Measurements from ENCODE around the gene BECN2. TPM values are rescaled to one million over a fixed set of nuclear protein-coding genes. Genes with fewer than 3 reads are reported as not detected.

The BECN2 gene
- total RNA-seq, 4 donors from 2014 or later, result not detected

DNA sequence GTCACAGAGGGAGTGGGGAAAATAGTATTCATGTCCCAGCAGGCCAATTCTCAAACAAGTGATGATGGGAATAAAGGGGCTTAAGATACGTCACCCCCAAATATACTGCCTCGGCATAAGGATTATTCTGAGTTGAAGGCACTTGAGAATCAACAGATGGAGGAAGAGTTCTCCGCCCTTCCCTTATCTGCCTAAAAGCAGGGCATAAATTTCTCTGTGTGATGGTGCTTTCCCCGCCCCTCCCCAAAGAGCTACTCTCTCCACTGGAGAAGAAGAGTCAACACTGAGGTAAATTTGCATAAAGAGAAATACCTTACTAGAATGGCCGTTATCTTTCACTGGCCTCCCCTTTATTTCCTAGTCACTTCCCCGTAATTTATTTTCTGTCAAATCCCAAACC, 18.7 kb downstream of the BECN2 start:
- TF ChIP-seq, protein P1, sequence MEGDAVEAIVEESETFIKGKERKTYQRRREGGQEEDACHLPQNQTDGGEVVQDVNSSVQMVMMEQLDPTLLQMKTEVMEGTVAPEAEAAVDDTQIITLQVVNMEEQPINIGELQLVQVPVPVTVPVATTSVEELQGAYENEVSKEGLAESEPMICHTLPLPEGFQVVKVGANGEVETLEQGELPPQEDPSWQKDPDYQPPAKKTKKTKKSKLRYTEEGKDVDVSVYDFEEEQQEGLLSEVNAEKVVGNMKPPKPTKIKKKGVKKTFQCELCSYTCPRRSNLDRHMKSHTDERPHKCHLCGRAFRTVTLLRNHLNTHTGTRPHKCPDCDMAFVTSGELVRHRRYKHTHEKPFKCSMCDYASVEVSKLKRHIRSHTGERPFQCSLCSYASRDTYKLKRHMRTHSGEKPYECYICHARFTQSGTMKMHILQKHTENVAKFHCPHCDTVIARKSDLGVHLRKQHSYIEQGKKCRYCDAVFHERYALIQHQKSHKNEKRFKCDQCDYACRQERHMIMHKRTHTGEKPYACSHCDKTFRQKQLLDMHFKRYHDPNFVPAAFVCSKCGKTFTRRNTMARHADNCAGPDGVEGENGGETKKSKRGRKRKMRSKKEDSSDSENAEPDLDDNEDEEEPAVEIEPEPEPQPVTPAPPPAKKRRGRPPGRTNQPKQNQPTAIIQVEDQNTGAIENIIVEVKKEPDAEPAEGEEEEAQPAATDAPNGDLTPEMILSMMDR (IDR thresholded peaks at IDR 0.05; ENCODE audit: low read depth), result no peak

- TF ChIP-seq, protein P1 (IDR thresholded peaks at IDR 0.05; ENCODE audit: low read depth), result no peak
Measured at GRCh38 chr1:241979071-241979470, 21.5 kb downstream of the BECN2 start.

DNA sequence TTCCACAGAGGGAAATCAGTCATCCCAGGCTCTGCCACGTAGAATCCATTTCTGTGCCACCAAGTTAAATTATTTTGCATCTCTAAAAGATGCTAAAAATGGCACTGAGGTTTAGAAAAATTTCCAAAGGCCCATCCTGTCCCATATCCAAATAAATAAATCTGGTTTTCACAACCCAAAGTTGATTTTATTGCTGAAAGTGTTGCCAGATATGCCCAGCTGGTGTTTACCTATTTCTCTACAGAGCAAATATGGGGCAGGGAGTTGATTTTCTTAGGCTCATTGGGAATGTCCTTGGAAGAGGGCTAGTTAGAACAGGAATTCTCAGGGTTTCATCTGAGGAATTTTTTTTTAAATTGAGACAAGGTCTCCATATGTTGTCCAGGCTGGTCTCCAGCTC, 22.4 kb downstream of the BECN2 start:
- TF ChIP-seq, protein P1 (IDR thresholded peaks at IDR 0.05; ENCODE audit: low read depth), result no peak

- TF ChIP-seq, protein P1 (IDR thresholded peaks at IDR 0.05; ENCODE audit: low read depth), result no peak
Measured at GRCh38 chr1:241985787-241986186, 28.2 kb downstream of the BECN2 start.

- TF ChIP-seq, protein P1 (IDR thresholded peaks at IDR 0.05; ENCODE audit: low read depth), result no peak
Measured at GRCh38 chr1:241990040-241990439, 32.5 kb downstream of the BECN2 start.

- TF ChIP-seq, protein P1 (IDR thresholded peaks at IDR 0.05; ENCODE audit: low read depth), result no peak
Measured at GRCh38 chr1:241992734-241993133, 35.2 kb downstream of the BECN2 start.

DNA sequence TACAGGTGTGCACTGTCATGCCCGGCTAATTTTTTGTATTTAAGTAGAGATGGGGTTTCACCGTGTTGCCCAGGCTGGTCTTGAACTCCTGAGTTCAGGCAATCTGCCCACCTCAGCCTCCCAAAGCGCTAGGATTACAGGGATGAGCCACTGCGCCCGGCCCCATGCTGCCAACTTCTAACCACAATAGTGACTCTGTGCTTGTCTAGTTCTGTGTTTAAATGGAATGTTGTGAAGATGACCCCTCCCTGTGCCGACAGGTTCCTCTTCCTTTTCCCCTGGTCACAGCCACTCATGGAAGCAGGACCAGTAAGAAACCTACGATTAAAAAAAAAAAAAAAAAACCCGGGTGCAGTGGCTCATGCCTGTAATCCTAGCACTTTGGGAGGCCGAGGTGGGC, 36.6 kb downstream of the BECN2 start:
- TF ChIP-seq, protein P1 (IDR thresholded peaks at IDR 0.05; ENCODE audit: low read depth), result no peak
